GM12878 (cell line): Measurements from ENCODE around the gene PRRC2B. TPM values are rescaled to one million over a fixed set of nuclear protein-coding genes. Genes with fewer than 3 reads are reported as not detected.

Experiments used
- ATAC-seq: fragments of 200-7000 bp; cut with Tn5 transposase; 3 replicates; pipeline ENCODE4 v1.9.1; 2020; ENCODE audit warnings: mild to moderate bottlenecking, moderate library complexity
- BruUV-seq: library from RNA; stranded (reverse); fragments of 400-500 nt; replicated peaks from 2 replicates; lab custom pipeline; 2021; lab: Mats Ljungman, UMichigan
- CTCF ChIA-PET: fragments of 300-600 bp; sonication (Branson Sonifier 250); formaldehyde crosslinking; extraction: SDS; loops from one replicate; lab custom pipeline; 2021; ENCODE audit warnings: inconsistent platforms; lab: Yijun Ruan, JAX
- POLR2A ChIA-PET: fragments of 350-600 bp; formaldehyde crosslinking; extraction: SDS; loops from one replicate; lab custom pipeline; 2021; ENCODE audit warnings: inconsistent platforms; lab: Charles Lee
- RAD21 ChIA-PET: fragments of 300-600 bp; sonication (Branson Sonifier 250); formaldehyde crosslinking; loops from one replicate; lab custom pipeline; 2023; ENCODE audit warnings: antibody characterized with exemption; ENCODE audit not compliant: unreplicated experiment; lab: Charles Lee
- SMC1A ChIA-PET: fragments of 300-600 bp; sonication (Branson Sonifier 250); formaldehyde crosslinking; loops from one replicate; lab custom pipeline; 2023; ENCODE audit not compliant: unreplicated experiment, uncharacterized antibody; lab: Charles Lee
- DNase-seq: peaks from one replicate; pipeline ENCODE4 v3.0.0-alpha.2; 2011; ENCODE audit warnings: low read depth, low spot score
- FAIRE-seq: peaks from 3 replicates; lab custom pipeline; 2011; peaks lifted over from hg19 to GRCh38; lab: Jason Lieb, UNC
- H2AFZ ChIP-seq: 2 replicates; pipeline ENCODE4 v1.6.0; 2011; ENCODE audit warnings: low read depth, low read length, control low read depth; ENCODE audit not compliant: control insufficient read depth
- H3K27ac ChIP-seq: 2 replicates; pipeline ENCODE4 v1.5.1; 2011; ENCODE audit warnings: control low read depth; ENCODE audit not compliant: control insufficient read depth, insufficient read depth
- H3K27me3 ChIP-seq, 2 experiments: replicated peaks in 1 of 2; 2 replicates each; pipeline versions ENCODE4 v1.6.0 to v1.6.1; 2011; ENCODE audit warnings: low read length in 1 of 2; ENCODE audit not compliant: control insufficient read depth in 2 of 2, insufficient read depth in 2 of 2
- H3K36me3 ChIP-seq, 2 experiments: 2 replicates each; pipeline ENCODE4 v1.5.1; 2011; ENCODE audit warnings: low read length in 1 of 2; ENCODE audit not compliant: control insufficient read depth in 2 of 2, insufficient read depth in 2 of 2
- H3K4me1 ChIP-seq: 2 replicates; pipeline ENCODE4 v1.6.1; 2011; ENCODE audit warnings: mild to moderate bottlenecking, low read length, moderate library complexity, mixed read lengths; ENCODE audit not compliant: control insufficient read depth, insufficient read depth
- H3K4me2 ChIP-seq: 2 replicates; pipeline ENCODE4 v1.6.0; 2011; ENCODE audit warnings: control low read depth; ENCODE audit not compliant: control insufficient read depth, insufficient read depth
- H3K4me3 ChIP-seq: fragments of 200-600 bp; sonication (generic); 2 replicates; pipeline ENCODE4 v1.5.1; 2016
- H3K79me2 ChIP-seq: 2 replicates; pipeline ENCODE4 v1.6.0; 2011; ENCODE audit warnings: low read length; ENCODE audit not compliant: control insufficient read depth, insufficient read depth
- H3K9ac ChIP-seq: 2 replicates; pipeline ENCODE4 v1.8.0; 2011; ENCODE audit warnings: low read length, control low read depth, mixed read lengths; ENCODE audit not compliant: control insufficient read depth, insufficient read depth
- H3K9me3 ChIP-seq: replicated peaks from 3 replicates; pipeline ENCODE4 v1.5.1; 2011; ENCODE audit warnings: mild to moderate bottlenecking, low read length; ENCODE audit not compliant: control insufficient read depth, insufficient read depth
- H4K20me1 ChIP-seq: 2 replicates; pipeline ENCODE4 v1.6.0; 2011; ENCODE audit not compliant: control insufficient read depth, insufficient read depth
- ASH2L ChIP-seq: fragments of 300-600, 200-600 bp; sonication (generic); IDR thresholded peaks from 2 replicates; pipeline ENCODE4 v1.6.1; 2017; ENCODE audit warnings: low read depth, mild to moderate bottlenecking, borderline replicate concordance
- CREB1 ChIP-seq: IDR thresholded peaks from 2 replicates; pipeline ENCODE4 v1.6.1; 2012; ENCODE audit warnings: low read depth, mild to moderate bottlenecking, inconsistent platforms
- FOXK2 ChIP-seq: fragments of 450-650 bp; IDR thresholded peaks from 2 replicates; pipeline ENCODE4 v1.6.1; 2017; ENCODE audit warnings: mild to moderate bottlenecking, moderate library complexity
- JUND ChIP-seq: IDR thresholded peaks from 2 replicates; pipeline ENCODE4 v1.6.1; 2012; ENCODE audit warnings: low read depth, mild to moderate bottlenecking, low read length, improper control_type of control experiment, moderate library complexity
- NR2C1 ChIP-seq: fragments of 450-650 bp; IDR thresholded peaks from 2 replicates; pipeline ENCODE4 v1.6.1; 2017; ENCODE audit warnings: antibody characterized with exemption, mild to moderate bottlenecking, moderate library complexity
- POLR2A ChIP-seq: IDR thresholded peaks from 2 replicates; pipeline ENCODE4 v1.6.1; 2011; ENCODE audit warnings: low read depth, mild to moderate bottlenecking, low read length
- RCOR1 ChIP-seq: conservative IDR thresholded peaks from 2 replicates; pipeline ENCODE4 v1.6.1; 2012; ENCODE audit warnings: low read depth, low read length, improper control_type of control experiment
- ZNF217 ChIP-seq: fragments of 450-650 bp; IDR thresholded peaks from 2 replicates; pipeline ENCODE4 v1.6.1; 2017; ENCODE audit warnings: antibody characterized with exemption, mild to moderate bottlenecking
- WGBS: methylation state at CpG from one replicate; pipeline ENCODE4 v1.1.6; 2016; ENCODE audit warnings: low lambda C conversion rate; ENCODE audit not compliant: insufficient replicate concordance, insufficient coverage; ENCODE audit errors: missing lambda C conversion rate; 5-methylcytosine and 5-hydroxymethylcytosine counted together
- in situ Hi-C: fragments of 300-500 bp; cut with MboI; formaldehyde crosslinking; loops from 9 replicates; pipeline ENCODE4 v1.14.3; 2018; ENCODE audit warnings: mixed read lengths
- intact Hi-C: fragments of 100-400 bp; cut with micrococcal nuclease; formaldehyde crosslinking; loops from one replicate; pipeline ENCODE4 v1.14.2; 2022; ENCODE audit not compliant: unreplicated experiment
- polyA plus RNA-seq, 11 experiments: library from polyadenylated mRNA; depleted of rRNA in 4 of 11; unstranded in 6 of 11; stranded (reverse) in 5 of 11; fragments of >200 nt; fragmentation: Nextera tagmentation in 4 of 11; fragmentation: Illumina TruSeq in 1 of 11; extraction: Ambion mirVana in 4 of 11; extraction: Trizol in 1 of 11; gene quantifications; 1 replicate in 1 of 11; 2 replicates in 10 of 11; pipeline versions ENCODE4 v1.2.1 to v1.2.3, GENCODE V29; 2011 to 2016; ENCODE audit warnings: inconsistent platforms in 2 of 11, missing spikeins in 2 of 11, low read depth in 1 of 11
- total RNA-seq, 4 experiments: library from RNA; depleted of rRNA in 3 of 4; stranded (reverse); fragments of >200 nt in 3 of 4; fragmentation: Illumina TruSeq in 1 of 4; extraction: Trizol in 1 of 4; gene quantifications; 2 replicates each; pipeline versions ENCODE4 v1.2.1 to v1.2.3, GENCODE V29; 2013 to 2021
- TF ChIP-seq, protein P1 (sequence below): fragments of 450-650 bp; IDR thresholded peaks from 2 replicates; pipeline ENCODE4 v1.6.1; 2017; ENCODE audit warnings: antibody characterized with exemption, mild to moderate bottlenecking, moderate library complexity
- TF ChIP-seq, protein P2 (sequence below): fragments of 450-650 bp; formaldehyde crosslinking; IDR thresholded peaks from 2 replicates; pipeline ENCODE4 v1.4.0; 2020; ENCODE audit warnings: mild to moderate bottlenecking, moderate library complexity

PRRC2B gene
- total and polyA plus RNA-seq, 10 of the 15 experiments (the other 5 are each of a cell fraction or from before 2014, with no cell fraction given): 0.84 to 155 (median 28.7) TPM

DNA sequence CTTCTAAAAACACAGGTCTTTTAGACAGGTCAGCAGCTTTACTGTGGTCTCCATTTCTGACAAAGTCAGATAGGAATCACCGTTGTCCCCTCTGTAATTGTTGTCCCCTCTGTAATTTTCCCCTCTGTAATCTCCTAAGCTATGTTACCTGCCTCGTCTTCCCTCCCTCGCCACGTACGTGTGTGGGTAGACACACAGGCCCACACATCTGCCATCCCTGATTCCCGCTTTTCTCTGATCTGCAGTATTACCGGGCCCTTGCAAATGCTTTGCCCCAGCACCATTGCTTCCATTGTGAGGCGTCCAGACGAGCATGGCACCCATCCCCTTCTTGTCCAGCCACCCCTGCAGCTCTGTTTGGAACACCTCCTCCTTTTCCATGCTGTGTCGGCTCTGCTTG, 63.9 kb downstream of the PRRC2B start:
- Histone ChIP-seq H3K27me3 (no peaks in the 10 kb centered on the region), H4K20me1 (0 out of 2 replicates have a peak, but pooled peaks cover 4% of the 10 kb centered on the region), H3K79me2 (peaks cover under 1% of the 10 kb centered on the region), H3K9ac (no peak overlapping the region), H3K4me1 (no peaks in the 10 kb centered on the region), H3K4me3 (no peak overlapping the region), H2AFZ (no peak overlapping the region), H3K9me3 (no peaks in the 10 kb centered on the region), H3K4me2 (no peak overlapping the region), H3K27ac (no peak overlapping the region), H3K36me3 (peaks cover 36 to 55% of the 10 kb centered on the region in 2 experiments)
- intact Hi-C loops (no loop called here), in situ Hi-C loops (no loop called here)
- ChIA-PET SMC1A (interaction anchor here (1.2 kb wide), 1 partner anchor 86 kb away, joined by 3 read pairs; no protein-coding TSS in a partner anchor), CTCF (interaction anchor here (0.6 to 1.0 kb wide), 2 partner anchors 8 to 381 kb away, joined by 3 read pairs; no protein-coding TSS in a partner anchor), RAD21 (no interaction called here), POLR2A (no interaction called here)
- DNase-seq: no peak
- TF ChIP-seq, protein P1, sequence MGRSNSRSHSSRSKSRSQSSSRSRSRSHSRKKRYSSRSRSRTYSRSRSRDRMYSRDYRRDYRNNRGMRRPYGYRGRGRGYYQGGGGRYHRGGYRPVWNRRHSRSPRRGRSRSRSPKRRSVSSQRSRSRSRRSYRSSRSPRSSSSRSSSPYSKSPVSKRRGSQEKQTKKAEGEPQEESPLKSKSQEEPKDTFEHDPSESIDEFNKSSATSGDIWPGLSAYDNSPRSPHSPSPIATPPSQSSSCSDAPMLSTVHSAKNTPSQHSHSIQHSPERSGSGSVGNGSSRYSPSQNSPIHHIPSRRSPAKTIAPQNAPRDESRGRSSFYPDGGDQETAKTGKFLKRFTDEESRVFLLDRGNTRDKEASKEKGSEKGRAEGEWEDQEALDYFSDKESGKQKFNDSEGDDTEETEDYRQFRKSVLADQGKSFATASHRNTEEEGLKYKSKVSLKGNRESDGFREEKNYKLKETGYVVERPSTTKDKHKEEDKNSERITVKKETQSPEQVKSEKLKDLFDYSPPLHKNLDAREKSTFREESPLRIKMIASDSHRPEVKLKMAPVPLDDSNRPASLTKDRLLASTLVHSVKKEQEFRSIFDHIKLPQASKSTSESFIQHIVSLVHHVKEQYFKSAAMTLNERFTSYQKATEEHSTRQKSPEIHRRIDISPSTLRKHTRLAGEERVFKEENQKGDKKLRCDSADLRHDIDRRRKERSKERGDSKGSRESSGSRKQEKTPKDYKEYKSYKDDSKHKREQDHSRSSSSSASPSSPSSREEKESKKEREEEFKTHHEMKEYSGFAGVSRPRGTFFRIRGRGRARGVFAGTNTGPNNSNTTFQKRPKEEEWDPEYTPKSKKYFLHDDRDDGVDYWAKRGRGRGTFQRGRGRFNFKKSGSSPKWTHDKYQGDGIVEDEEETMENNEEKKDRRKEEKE: no peak
- ATAC-seq: no peak
- no TSS peak for BruUV-seq
- WGBS: 92% methylated on average over 10 of the region's 10 CpGs
- FAIRE-seq: no peak

DNA sequence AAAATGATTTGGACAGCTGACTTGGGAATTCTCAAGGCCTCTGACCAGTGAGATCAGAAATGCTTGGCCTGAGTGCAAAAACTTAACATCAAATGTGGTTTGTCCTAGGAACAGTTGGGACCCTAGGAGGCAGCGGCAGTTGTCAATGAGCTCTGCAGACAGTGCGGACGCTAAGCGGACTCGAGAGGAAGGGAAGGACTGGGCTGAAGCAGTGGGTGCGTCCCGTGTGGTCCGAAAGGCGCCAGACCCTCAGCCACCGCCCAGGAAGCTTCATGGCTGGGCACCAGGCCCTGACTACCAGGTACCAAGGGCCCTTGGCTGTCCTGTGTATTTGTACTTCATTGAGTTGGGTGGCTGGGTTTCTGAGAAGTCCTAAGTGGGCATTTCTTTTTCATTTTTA, 65.2 kb downstream of the PRRC2B start:
- SMC1A ChIA-PET: no interaction called here
- no peak overlapping the region for H2AFZ ChIP-seq
- H3K9me3 ChIP-seq: no peaks in the 10 kb centered on the region
- peaks cover 34 to 47% of the 10 kb centered on the region in 2 experiments for H3K36me3 ChIP-seq
- no peak overlapping the region for H3K4me3 ChIP-seq
- intact Hi-C loops (no loop called here), in situ Hi-C loops (no loop called here)
- H3K27ac ChIP-seq: no peak overlapping the region
- RAD21 ChIA-PET: no interaction called here
- H3K9ac ChIP-seq: no peak overlapping the region
- H3K4me2 ChIP-seq: no peak overlapping the region
- H3K27me3 ChIP-seq: no peaks in the 10 kb centered on the region
- ATAC-seq (no peak), DNase-seq (no peak), FAIRE-seq (no peak)
- POLR2A ChIA-PET: no interaction called here
- WGBS: 97% methylated on average over 10 of the region's 10 CpGs
- no peaks in the 10 kb centered on the region; the same call in 1 of the 2 replicates for H3K79me2 ChIP-seq
- no peaks in the 10 kb centered on the region for H3K4me1 ChIP-seq
- BruUV-seq: no TSS peak
- CTCF ChIA-PET: interaction anchor here (0.9 kb wide), 1 partner anchor 15 kb away, joined by 3 read pairs; no protein-coding TSS in a partner anchor
- H4K20me1 ChIP-seq: 0 out of 2 replicates have a peak, but pooled peaks cover 4% of the 10 kb centered on the region
- TF ChIP-seq, protein P2, sequence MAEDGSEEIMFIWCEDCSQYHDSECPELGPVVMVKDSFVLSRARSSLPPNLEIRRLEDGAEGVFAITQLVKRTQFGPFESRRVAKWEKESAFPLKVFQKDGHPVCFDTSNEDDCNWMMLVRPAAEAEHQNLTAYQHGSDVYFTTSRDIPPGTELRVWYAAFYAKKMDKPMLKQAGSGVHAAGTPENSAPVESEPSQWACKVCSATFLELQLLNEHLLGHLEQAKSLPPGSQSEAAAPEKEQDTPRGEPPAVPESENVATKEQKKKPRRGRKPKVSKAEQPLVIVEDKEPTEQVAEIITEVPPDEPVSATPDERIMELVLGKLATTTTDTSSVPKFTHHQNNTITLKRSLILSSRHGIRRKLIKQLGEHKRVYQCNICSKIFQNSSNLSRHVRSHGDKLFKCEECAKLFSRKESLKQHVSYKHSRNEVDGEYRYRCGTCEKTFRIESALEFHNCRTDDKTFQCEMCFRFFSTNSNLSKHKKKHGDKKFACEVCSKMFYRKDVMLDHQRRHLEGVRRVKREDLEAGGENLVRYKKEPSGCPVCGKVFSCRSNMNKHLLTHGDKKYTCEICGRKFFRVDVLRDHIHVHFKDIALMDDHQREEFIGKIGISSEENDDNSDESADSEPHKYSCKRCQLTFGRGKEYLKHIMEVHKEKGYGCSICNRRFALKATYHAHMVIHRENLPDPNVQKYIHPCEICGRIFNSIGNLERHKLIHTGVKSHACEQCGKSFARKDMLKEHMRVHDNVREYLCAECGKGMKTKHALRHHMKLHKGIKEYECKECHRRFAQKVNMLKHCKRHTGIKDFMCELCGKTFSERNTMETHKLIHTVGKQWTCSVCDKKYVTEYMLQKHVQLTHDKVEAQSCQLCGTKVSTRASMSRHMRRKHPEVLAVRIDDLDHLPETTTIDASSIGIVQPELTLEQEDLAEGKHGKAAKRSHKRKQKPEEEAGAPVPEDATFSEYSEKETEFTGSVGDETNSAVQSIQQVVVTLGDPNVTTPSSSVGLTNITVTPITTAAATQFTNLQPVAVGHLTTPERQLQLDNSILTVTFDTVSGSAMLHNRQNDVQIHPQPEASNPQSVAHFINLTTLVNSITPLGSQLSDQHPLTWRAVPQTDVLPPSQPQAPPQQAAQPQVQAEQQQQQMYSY: no peak
- TF ChIP-seq NR2C1 (no peak), POLR2A (0 out of 2 replicates have a peak, but pooled peaks have one; percentile 25), FOXK2 (no peak), JUND (no peak), ZNF217 (no peak), RCOR1 (no peak), ASH2L (no peak), CREB1 (no peak)
